Activated CD4-positive, alpha-beta T cell treated with anti-CD3 and anti-CD28 coated beads, Interleukin-2, amount 10 ng/mL, durations not matched to agents 7 days and 5 days (primary cell): Measurements from ENCODE around the gene ACD. TPM values are rescaled to one million over a fixed set of nuclear protein-coding genes. Genes with fewer than 3 reads are reported as not detected.
"Not testable (repeated sequence)": the region's sequence is repeated elsewhere in the genome, so short reads cannot be mapped to it uniquely, and the experiment has no call there.

Experiments used
- CTCF ChIA-PET: fragments of 350-600 bp; sonication (Branson Sonifier 250); formaldehyde crosslinking; loops from one replicate; lab custom pipeline; 2021; ENCODE audit warnings: antibody characterized with exemption; lab: Charles Lee
- POLR2A ChIA-PET: fragments of 350-600 bp; sonication (Branson Sonifier 250); formaldehyde crosslinking; loops from one replicate; lab custom pipeline; 2021; ENCODE audit warnings: antibody characterized with exemption; lab: Charles Lee
- DNase-seq: peaks from one replicate; pipeline ENCODE4 v3.0.0-alpha.2; 2020
- H3K27ac Mint-ChIP-seq: one replicate; pipeline ENCODE4 v1.8.0; 2021; ENCODE audit warnings: mild to moderate bottlenecking, moderate library complexity, mixed read lengths
- H3K27me3 Mint-ChIP-seq: one replicate; pipeline ENCODE4 v1.8.0; 2021; ENCODE audit warnings: mixed read lengths
- H3K36me3 Mint-ChIP-seq: one replicate; pipeline ENCODE4 v1.8.0; 2021; ENCODE audit warnings: low read depth, mixed read lengths
- H3K4me1 Mint-ChIP-seq: one replicate; pipeline ENCODE4 v1.8.0; 2021; ENCODE audit warnings: mixed read lengths
- H3K4me3 Mint-ChIP-seq: one replicate; pipeline ENCODE4 v1.8.0; 2021; ENCODE audit warnings: mild to moderate bottlenecking, moderate library complexity, mixed read lengths
- H3K9me3 Mint-ChIP-seq: one replicate; pipeline ENCODE4 v1.8.0; 2021; ENCODE audit warnings: mixed read lengths
- total RNA-seq, 2 experiments: library from RNA; stranded (reverse); gene quantifications; one replicate each; pipeline ENCODE4 v1.2.3, GENCODE V29; 2021

The ACD gene
- total RNA-seq, 2 experiments from 2014 or later = 38.0 to 41.8 TPM

DNA sequence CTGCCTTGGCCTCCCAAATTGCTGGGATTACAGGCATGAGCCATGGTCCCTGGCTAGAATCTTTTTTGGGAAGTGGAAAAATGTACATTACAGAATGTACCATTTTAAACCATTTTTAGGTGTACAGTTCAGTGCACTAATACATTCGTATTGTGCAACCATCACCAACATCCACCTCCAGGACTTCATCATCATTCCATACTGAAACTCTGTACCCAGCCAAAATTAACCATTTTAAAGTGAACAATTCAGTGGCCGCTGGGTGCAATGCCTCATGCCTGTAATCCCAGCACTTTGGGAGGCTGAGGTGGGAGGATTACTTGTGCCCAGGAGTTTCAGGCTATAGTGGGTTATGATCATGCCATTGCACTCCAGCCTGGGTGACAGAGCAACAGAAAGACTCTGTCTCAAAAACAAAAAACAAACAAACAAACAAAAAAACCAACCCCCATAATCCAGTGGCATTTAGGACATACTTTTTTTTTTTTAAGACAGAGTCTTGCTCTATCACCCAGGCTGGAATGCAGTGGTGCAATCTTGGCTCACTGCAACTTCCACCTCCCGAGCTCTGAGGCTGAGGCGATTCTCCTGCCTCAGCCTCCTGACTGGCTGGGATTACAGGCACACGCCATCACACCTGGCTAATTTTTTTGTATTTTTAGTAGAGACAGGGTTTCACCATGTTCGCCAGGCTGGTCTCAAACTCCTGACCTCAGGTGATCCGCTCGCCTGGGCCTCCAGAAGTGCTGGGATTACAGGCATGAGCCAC, 33.6 kb upstream of the ACD start:
- H3K36me3 Mint-ChIP-seq, DNase-seq, H3K4me1 Mint-ChIP-seq, H3K27me3 Mint-ChIP-seq, H3K4me3 Mint-ChIP-seq, H3K27ac Mint-ChIP-seq, POLR2A ChIA-PET, H3K9me3 Mint-ChIP-seq: not testable (repeated sequence)
- CTCF ChIA-PET = interaction anchor here (1.6 kb wide), 1 partner anchor 173 kb away, joined by 8 read pairs; no protein-coding TSS in a partner anchor

DNA sequence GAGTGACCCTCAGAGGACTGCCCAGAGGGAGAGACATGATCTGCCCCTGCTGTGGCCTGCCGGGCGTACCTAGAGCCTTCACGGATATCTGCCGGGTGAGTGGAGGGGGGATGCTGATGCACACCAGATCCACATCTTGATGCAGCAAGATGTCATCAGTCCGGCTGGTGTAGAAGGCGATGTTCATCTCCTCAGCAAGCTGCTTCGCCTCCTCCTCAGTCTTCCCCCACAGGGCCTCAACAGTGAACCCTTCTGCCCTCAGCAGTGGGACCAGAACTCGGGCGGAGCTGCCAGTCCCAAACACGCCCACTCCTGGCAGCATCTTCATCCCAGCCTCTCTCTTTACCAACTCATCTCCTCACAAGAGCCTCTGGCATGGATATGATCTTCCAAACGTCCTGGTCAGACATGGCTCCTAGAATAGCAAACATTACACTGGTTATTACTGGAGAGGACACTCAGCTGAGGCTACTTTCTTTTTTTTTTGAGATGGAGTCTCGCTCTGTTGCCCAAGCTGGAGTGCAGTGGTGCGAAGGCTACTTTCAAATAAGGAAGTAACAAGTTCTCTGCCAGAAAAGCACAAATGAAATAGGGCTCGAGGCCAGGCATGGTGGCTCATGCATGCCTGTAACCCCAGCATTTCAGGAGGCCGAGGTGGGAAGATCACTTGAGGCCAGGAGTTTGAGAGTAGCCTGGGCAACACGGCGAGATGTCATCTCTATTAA, 25.5 kb upstream of the ACD start:
- ChIA-PET POLR2A (interaction anchor here (0.6 kb wide), 1 partner anchor 71 kb away, joined by 4 read pairs; no protein-coding TSS in a partner anchor), CTCF (interaction anchor here (1.4 kb wide), 1 partner anchor 164 kb away, joined by 4 read pairs; no protein-coding TSS in a partner anchor)
- Mint-ChIP-seq H3K27me3 (no peaks in the 10 kb centered on the region), H3K4me1 (peaks cover 14% of the 10 kb centered on the region), H3K27ac (peak overlapping the region; percentile 87), H3K4me3 (no peak overlapping the region), H3K9me3 (no peaks in the 10 kb centered on the region), H3K36me3 (peaks cover 11% of the 10 kb centered on the region)
- DNase-seq = no peak

DNA sequence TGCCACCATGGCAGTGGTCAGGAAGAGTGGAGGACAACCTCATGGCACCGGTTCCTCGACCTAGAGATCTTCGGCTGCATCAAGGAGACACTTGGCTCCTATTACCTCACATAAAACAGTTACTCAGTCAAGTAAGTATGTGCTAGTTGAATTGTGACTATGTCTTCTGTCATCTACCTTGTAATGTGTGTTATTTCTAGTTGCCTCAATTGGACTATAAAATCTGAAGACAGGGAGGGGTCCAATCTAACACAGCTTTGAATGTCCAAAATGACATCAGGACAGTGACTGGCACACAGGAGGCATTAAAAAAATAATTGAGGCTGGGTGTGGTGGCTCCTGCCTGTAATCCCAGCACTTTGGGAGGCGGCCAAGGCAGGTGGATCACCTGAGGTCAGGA, 23.7 kb upstream of the ACD start:
- DNase-seq = no peak
- Mint-ChIP-seq H3K27me3 (no peaks in the 10 kb centered on the region), H3K9me3 (no peaks in the 10 kb centered on the region), H3K4me1 (peaks cover 14% of the 10 kb centered on the region), H3K4me3 (no peak overlapping the region), H3K36me3 (peaks cover 8% of the 10 kb centered on the region), H3K27ac (no peak overlapping the region)
- ChIA-PET CTCF (no interaction called here), POLR2A (interaction anchor here (0.5 to 0.7 kb wide), 2 partner anchors 22 to 447 kb away, joined by 3 to 4 read pairs; no protein-coding TSS in a partner anchor)

DNA sequence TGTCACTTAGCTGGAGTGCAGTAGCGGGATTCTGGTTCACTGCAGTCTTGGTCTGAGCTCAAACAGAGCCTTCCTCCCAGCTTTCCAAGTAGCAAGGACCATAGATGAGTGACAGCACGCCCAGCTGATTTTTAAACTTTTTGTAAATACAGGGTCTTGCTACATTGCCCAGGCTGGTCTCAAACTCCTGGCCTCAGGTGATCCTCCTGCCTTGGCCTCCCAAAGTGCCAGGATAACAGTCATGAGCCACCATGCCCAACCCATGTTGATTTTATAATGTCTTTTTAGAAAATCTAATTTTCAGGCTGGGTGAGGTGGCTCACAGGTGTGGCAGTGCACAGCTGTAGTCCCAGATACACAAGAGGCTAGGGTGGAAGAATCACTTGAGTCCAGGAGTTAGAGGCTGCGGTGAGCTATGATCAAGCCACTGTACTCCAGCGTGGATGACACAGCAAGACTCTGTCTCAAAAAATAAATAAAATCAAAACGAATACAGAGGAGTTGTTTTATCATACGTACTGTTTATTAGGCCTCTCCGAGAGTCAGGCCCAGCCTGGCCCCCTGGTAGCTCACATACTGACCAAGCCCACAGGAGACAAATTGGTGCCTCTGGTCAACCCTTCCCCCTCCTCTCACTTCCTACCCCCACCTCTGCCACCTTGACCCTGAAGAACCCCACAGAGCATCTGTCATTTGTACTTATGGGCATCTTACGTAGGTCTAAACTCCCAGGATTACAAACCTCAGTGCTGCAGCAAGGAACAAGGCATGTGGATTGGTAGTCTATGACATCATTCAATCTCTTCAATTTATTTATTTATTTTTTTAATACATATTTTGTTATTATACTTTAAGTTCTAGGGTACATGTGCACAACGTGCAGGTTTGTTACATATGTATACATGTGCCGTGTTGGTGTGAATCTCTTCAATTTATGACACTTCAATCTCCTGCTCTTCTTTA, 20.2 kb upstream of the ACD start:
- Mint-ChIP-seq H3K4me3 (no peak overlapping the region), H3K4me1 (peaks cover 9% of the 10 kb centered on the region), H3K27ac (no peak overlapping the region), H3K36me3 (peaks cover 8% of the 10 kb centered on the region), H3K9me3 (no peaks in the 10 kb centered on the region), H3K27me3 (no peaks in the 10 kb centered on the region)
- ChIA-PET CTCF (interaction anchor here (0.6 to 1.7 kb wide), 3 partner anchors 136 to 159 kb away, joined by 3 to 6 read pairs (median 5); no protein-coding TSS in a partner anchor), POLR2A (no interaction called here)
- DNase-seq = no peak

GRCh38 chr16:67678354-67679023, 18.4 kb upstream of the ACD start:
- no peaks in the 10 kb centered on the region for H3K27me3 Mint-ChIP-seq

DNA sequence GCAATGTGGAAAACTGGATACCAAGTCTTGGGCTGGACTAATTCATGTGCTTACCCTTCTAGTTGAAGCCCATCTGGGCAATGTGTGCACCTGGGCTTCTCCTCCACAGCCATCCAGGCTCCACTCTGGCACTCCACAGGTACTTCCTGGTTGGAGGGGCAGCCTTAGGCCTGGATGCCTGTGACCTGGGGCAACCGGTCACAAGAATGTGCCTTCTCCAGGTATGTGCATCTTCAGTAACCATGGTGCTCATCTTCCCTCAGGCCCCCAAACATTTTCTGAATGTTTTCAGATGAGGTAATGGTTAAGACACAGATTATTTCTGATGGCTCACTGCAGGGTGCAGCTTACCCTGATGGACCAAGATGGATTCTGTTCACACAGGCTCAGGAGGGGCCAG, 17.7 kb upstream of the ACD start:
- ChIA-PET CTCF (interaction anchor here (0.9 to 1.9 kb wide), 4 partner anchors 10 to 139 kb away, joined by 3 to 7 read pairs (median 4); no protein-coding TSS in a partner anchor), POLR2A (no interaction called here)
- Mint-ChIP-seq H3K9me3 (no peaks in the 10 kb centered on the region), H3K27ac (peak overlapping the region; percentile 41), H3K4me3 (no peak overlapping the region), H3K36me3 (peaks cover 5% of the 10 kb centered on the region), H3K27me3 (no peaks in the 10 kb centered on the region), H3K4me1 (peaks cover 2% of the 10 kb centered on the region)
- DNase-seq = no peak

More at GRCh38 chr16:67678354-67679023, 18.4 kb upstream of the ACD start:
- Mint-ChIP-seq H3K27ac (no peak overlapping the region), H3K4me1 (peaks cover 2% of the 10 kb centered on the region), H3K9me3 (no peaks in the 10 kb centered on the region), H3K36me3 (peaks cover 5% of the 10 kb centered on the region), H3K4me3 (no peak overlapping the region)
- ChIA-PET CTCF (interaction anchor here (0.6 kb wide), 1 partner anchor 40 kb away, joined by 5 read pairs; no protein-coding TSS in a partner anchor), POLR2A (no interaction called here)
- no peak for DNase-seq

GRCh38 chr16:67676939-67677338, 16.9 kb upstream of the ACD start:
- ChIA-PET POLR2A (no interaction called here), CTCF (interaction anchor here (0.8 to 1.9 kb wide), 7 partner anchors 9 to 156 kb away, joined by 3 to 7 read pairs (median 3); no protein-coding TSS in a partner anchor)
- Mint-ChIP-seq H3K27ac (no peak overlapping the region), H3K9me3 (no peaks in the 10 kb centered on the region), H3K36me3 (peaks cover 1% of the 10 kb centered on the region), H3K27me3 (no peaks in the 10 kb centered on the region), H3K4me3 (no peak overlapping the region), H3K4me1 (peaks cover 6% of the 10 kb centered on the region)
- no peak for DNase-seq

GRCh38 chr16:67676516-67676915, 16.5 kb upstream of the ACD start:
- no peaks in the 10 kb centered on the region for H3K9me3 Mint-ChIP-seq
- H3K4me3 Mint-ChIP-seq = no peak overlapping the region
- peak overlapping the region; percentile 50 for H3K27ac Mint-ChIP-seq
- DNase-seq = no peak
- peaks cover 6% of the 10 kb centered on the region for H3K4me1 Mint-ChIP-seq
- POLR2A ChIA-PET = no interaction called here
- no peaks in the 10 kb centered on the region for H3K27me3 Mint-ChIP-seq
- H3K36me3 Mint-ChIP-seq = peaks cover 1% of the 10 kb centered on the region
- CTCF ChIA-PET = interaction anchor here (0.8 to 1.9 kb wide), 7 partner anchors 9 to 155 kb away, joined by 3 to 7 read pairs (median 3); no protein-coding TSS in a partner anchor

GRCh38 chr16:67675999-67676398, 15.9 kb upstream of the ACD start:
- Mint-ChIP-seq H3K4me1 (peaks cover 6% of the 10 kb centered on the region), H3K27me3 (no peaks in the 10 kb centered on the region), H3K4me3 (no peak overlapping the region), H3K27ac (no peak overlapping the region), H3K36me3 (peaks cover 1% of the 10 kb centered on the region), H3K9me3 (no peaks in the 10 kb centered on the region)
- CTCF ChIA-PET = interaction anchor here (1.9 to 2.0 kb wide), 2 partner anchors 8 to 155 kb away, joined by 7 to 11 read pairs; no protein-coding TSS in a partner anchor
- POLR2A ChIA-PET = no interaction called here
- no peak for DNase-seq

DNA sequence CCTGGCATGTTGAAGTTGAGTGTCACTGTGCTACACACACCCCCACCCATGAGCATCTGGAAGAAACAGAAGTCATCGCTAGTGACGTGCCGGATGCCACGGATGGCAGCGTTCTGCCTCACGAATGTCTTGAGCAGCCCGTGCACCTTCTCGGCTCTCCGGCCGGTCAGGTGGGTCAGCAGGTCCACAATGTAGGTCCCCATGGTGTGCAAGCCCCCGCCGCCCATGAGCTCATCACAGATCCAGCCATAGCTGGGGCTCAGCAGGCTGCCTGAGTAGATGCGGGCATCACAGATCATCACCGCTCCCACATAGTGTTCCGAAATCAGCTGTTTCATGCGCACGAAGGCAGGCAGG, 15.5 kb upstream of the ACD start:
- Mint-ChIP-seq H3K27ac (no peak overlapping the region), H3K36me3 (peaks cover 1% of the 10 kb centered on the region)
- DNase-seq = no peak

DNA sequence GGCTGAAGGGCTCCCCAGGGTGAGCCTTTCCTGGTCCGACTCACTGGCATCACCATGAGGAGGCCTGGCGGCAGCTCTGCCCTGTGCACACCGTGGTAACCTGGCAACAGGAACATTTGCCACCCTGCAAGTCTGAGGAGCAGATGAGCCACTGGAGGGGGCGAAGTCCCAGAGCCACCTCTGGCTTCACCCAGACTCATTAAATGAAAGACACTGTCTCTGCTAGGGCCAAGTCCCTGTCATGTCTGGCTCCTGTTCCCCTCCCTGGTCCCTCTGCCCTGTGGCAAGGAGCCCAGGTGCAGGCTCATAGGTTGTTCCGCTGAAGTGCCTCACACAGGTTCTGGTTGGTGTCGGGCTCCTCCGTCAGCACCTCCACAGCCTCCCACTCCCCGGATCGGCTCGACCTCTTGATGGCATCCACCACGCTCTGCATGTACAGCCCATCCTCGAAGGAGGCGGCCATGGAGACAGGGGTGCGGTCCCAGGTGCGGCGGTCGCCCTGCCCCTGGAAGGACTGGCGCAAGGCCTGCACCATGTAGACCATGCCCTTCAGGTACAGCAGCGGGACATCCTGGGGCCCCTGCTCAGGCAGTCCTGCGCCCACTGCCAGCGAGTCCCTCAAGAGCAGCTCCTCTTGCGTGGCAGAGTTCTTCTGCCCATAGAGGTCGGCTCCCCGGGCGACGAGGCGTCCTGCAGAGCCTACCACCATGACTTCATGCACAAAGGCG, 15.0 kb upstream of the ACD start:
- CTCF ChIA-PET = interaction anchor here (0.6 to 2.0 kb wide), 2 partner anchors 18 to 154 kb away, joined by 5 to 11 read pairs; no protein-coding TSS in a partner anchor
- Mint-ChIP-seq H3K9me3 (no peaks in the 10 kb centered on the region), H3K27ac (no peak overlapping the region), H3K4me3 (no peak overlapping the region), H3K27me3 (no peaks in the 10 kb centered on the region), H3K36me3 (peaks cover 1% of the 10 kb centered on the region), H3K4me1 (peaks cover 6% of the 10 kb centered on the region)
- POLR2A ChIA-PET = no interaction called here
- no peak for DNase-seq

More for the DNA sequence above, 15.5 kb upstream of the ACD start:
- CTCF ChIA-PET = interaction anchor here (0.6 to 2.0 kb wide), 2 partner anchors 17 to 154 kb away, joined by 5 to 11 read pairs; no protein-coding TSS in a partner anchor
- H3K9me3 Mint-ChIP-seq = no peaks in the 10 kb centered on the region
- no peak overlapping the region for H3K4me3 Mint-ChIP-seq
- POLR2A ChIA-PET = no interaction called here
- H3K27me3 Mint-ChIP-seq = no peaks in the 10 kb centered on the region
- peaks cover 6% of the 10 kb centered on the region for H3K4me1 Mint-ChIP-seq
